ENCODE data around the gene SPAG17. TPM values are rescaled to one million over a fixed set of nuclear protein-coding genes. Genes with fewer than 3 reads are reported as not detected.

The SPAG17 gene
- total RNA-seq, 1 donor from 2014 or later = 0.12 TPM

- no peak for DNase-seq
- no peak for ATAC-seq
- H3K27me3 ChIP-seq = peaks cover 5% of the 10 kb centered on the region
- H3K9me3 ChIP-seq = no peaks in the 10 kb centered on the region
- no peak overlapping the region for H3K4me3 ChIP-seq
- H3K27ac ChIP-seq = no peak overlapping the region
- TF ChIP-seq CTCF (IDR thresholded peaks at IDR 0.05) = no peak
- intact Hi-C loops (cut with DNase I) = no loop called here
- no peaks in the 10 kb centered on the region for H3K36me3 ChIP-seq
- H3K4me1 ChIP-seq = peaks cover 7% of the 10 kb centered on the region
Observed at GRCh38 chr1:118143831-118144230, 41.2 kb downstream of the SPAG17 start.

GRCh38 chr1:118143121-118143520 lies 41.9 kb downstream of the SPAG17 start:
- DNase-seq (no peak), ATAC-seq (no peak)
- H3K4me1 ChIP-seq = peaks cover 7% of the 10 kb centered on the region
- no peaks in the 10 kb centered on the region for H3K9me3 ChIP-seq
- no peak overlapping the region for H3K4me3 ChIP-seq
- H3K36me3 ChIP-seq = no peaks in the 10 kb centered on the region
- no peak for TF ChIP-seq CTCF (IDR thresholded peaks at IDR 0.05)
- H3K27ac ChIP-seq = no peak overlapping the region
- peaks cover 5% of the 10 kb centered on the region for H3K27me3 ChIP-seq
- intact Hi-C loops (cut with DNase I) = no loop called here

GRCh38 chr1:118142546-118142945 lies 42.5 kb downstream of the SPAG17 start:
- Histone ChIP-seq H3K9me3 (no peaks in the 10 kb centered on the region), H3K27me3 (peaks cover 5% of the 10 kb centered on the region), H3K4me1 (peaks cover 3% of the 10 kb centered on the region), H3K27ac (no peak overlapping the region), H3K4me3 (no peak overlapping the region), H3K36me3 (no peaks in the 10 kb centered on the region)
- intact Hi-C loops (cut with DNase I) = no loop called here
- no peak for TF ChIP-seq CTCF (IDR thresholded peaks at IDR 0.05)
- no peak for ATAC-seq
- no peak for DNase-seq

DNA sequence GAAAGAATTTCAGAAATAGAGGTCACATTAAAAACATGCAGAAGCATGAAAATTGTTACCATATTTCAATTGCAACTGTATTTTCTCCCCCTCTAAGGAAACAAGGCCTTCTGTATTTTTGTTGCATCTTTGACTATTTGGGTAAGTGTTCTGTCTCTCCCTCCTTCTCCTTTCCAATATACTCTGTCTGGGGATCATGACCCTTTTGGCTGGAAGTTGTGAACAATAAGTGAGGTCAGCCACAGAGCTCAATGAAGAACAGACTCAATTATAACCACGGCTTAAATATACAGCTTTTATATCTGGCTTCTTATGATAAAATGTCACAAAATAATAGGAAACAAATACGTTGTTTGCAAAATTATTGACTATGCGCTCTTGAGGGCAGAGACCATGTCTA lies 47.1 kb downstream of the SPAG17 start:
- no peaks in the 10 kb centered on the region for H3K4me1 ChIP-seq
- no peak for ATAC-seq
- intact Hi-C loops (cut with DNase I) = no loop called here
- no peak for TF ChIP-seq CTCF (IDR thresholded peaks at IDR 0.05)
- H3K27ac ChIP-seq = no peak overlapping the region
- no peaks in the 10 kb centered on the region for H3K9me3 ChIP-seq
- H3K36me3 ChIP-seq = no peaks in the 10 kb centered on the region
- no peak overlapping the region for H3K4me3 ChIP-seq
- H3K27me3 ChIP-seq = peaks cover 5% of the 10 kb centered on the region
- DNase-seq = no peak

DNA sequence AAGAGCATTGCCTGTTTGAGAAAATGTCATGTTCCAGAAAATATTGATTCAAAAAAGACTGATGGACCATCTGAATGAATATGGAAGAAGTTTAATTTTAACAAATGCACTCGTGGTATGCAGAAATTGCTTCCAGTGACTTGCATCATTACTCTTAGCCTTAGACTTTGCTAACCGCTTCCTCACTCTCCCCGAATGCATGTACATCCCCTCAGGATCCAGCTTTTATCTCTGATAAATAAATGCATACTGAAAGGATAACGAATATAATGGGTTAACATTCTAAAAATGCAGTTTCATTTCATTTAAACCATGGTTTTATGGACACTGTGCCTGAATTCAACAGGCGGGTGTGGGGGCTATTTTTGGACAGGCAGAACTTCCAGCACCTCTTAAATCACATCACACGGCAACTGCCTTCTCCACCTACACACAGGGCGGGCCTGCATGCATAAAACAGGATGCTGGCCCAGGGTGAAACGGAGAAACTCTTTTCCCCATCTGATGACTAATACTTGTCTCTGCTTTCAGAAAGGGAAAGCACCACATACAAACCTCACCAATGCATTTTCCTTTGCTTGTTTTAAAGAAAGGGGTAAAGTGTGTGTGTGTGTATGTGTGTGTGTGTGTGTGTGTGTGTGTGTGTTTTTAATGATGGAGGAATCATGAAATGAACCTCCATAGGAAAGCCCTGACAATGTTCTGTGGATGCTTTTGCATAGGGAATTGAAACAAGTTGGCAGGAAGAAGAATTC lies 48.7 kb downstream of the SPAG17 start:
- DNase-seq = no peak
- Histone ChIP-seq H3K36me3 (no peaks in the 10 kb centered on the region), H3K9me3 (no peaks in the 10 kb centered on the region), H3K27me3 (peaks cover 3% of the 10 kb centered on the region), H3K27ac (no peak overlapping the region), H3K4me3 (no peak overlapping the region), H3K4me1 (no peaks in the 10 kb centered on the region)
- TF ChIP-seq CTCF (IDR thresholded peaks at IDR 0.05) = no peak
- intact Hi-C loops (cut with DNase I) = no loop called here
- ATAC-seq = peak; percentile 66

- ATAC-seq (no peak), DNase-seq (no peak)
- H3K27ac ChIP-seq = no peak overlapping the region
- no peak for TF ChIP-seq CTCF (IDR thresholded peaks at IDR 0.05)
- H3K27me3 ChIP-seq = no peaks in the 10 kb centered on the region
- intact Hi-C loops (cut with DNase I) = no loop called here
- no peaks in the 10 kb centered on the region for H3K4me1 ChIP-seq
- H3K9me3 ChIP-seq = no peaks in the 10 kb centered on the region
- no peaks in the 10 kb centered on the region for H3K36me3 ChIP-seq
- no peak overlapping the region for H3K4me3 ChIP-seq
Observed at GRCh38 chr1:118132000-118132399, 53.0 kb downstream of the SPAG17 start.

All from upper lobe of right lung (tissue), 1 donor.